H1 (cell line): Measurements from ENCODE around the gene SHANK1. TPM values are rescaled to one million over a fixed set of nuclear protein-coding genes. Genes with fewer than 3 reads are reported as not detected.

Source experiments
- BRCA1 ChIP-seq: IDR thresholded peaks from 2 replicates; pipeline ENCODE4 v1.6.1; 2012; ENCODE audit warnings: low read depth, low read length, improper control_type of control experiment
- CBX5 ChIP-seq: fragments of 300-800, 300-1000 bp; sonication (generic); IDR thresholded peaks from 2 replicates; pipeline ENCODE4 v1.7.1; 2016; ENCODE audit warnings: antibody characterized with exemption, low read length, low read depth
- CBX8 ChIP-seq: fragments of 300-800, 300-1000 bp; sonication (generic); IDR thresholded peaks from 2 replicates; pipeline ENCODE4 v1.7.1; 2016; ENCODE audit warnings: low read depth, low read length, borderline replicate concordance
- EGR1 ChIP-seq: IDR thresholded peaks from 2 replicates; pipeline ENCODE4 v1.6.1; 2011; ENCODE audit warnings: low read depth, low read length, borderline replicate concordance
- EZH2 ChIP-seq: fragments of 200-600 bp; sonication (generic); IDR thresholded peaks from 2 replicates; pipeline ENCODE4 v1.7.1; 2012; ENCODE audit warnings: low read depth, mild to moderate bottlenecking, moderate library complexity, low read length, inconsistent platforms; ENCODE audit not compliant: severe bottlenecking
- HDAC2 ChIP-seq, 2 experiments: fragments of 300-600 bp in 1 of 2; sonication (generic) in 1 of 2; IDR thresholded peaks; 2 replicates each; pipeline ENCODE4 v1.6.1; 2011 to 2012; ENCODE audit warnings: low read depth in 2 of 2, low read length in 2 of 2, mild to moderate bottlenecking in 2 of 2, moderate library complexity in 2 of 2, borderline replicate concordance in 1 of 2, inconsistent platforms in 1 of 2
- MAFK ChIP-seq: IDR thresholded peaks from 2 replicates; pipeline ENCODE4 v1.6.1; 2012; ENCODE audit warnings: low read depth, mild to moderate bottlenecking, improper control_type of control experiment, low read length
- NRF1 ChIP-seq: IDR thresholded peaks from 2 replicates; pipeline ENCODE4 v1.6.1; 2011; ENCODE audit warnings: mild to moderate bottlenecking, low read depth, low read length, improper control_type of control experiment
- RXRA ChIP-seq: IDR thresholded peaks from 2 replicates; pipeline ENCODE4 v1.6.1; 2011; ENCODE audit warnings: low read depth, mild to moderate bottlenecking, low read length, moderate library complexity; ENCODE audit not compliant: insufficient read depth
- SAP30 ChIP-seq: fragments of 300-600 bp; sonication (generic); IDR thresholded peaks from 2 replicates; pipeline ENCODE4 v1.7.1; 2012; ENCODE audit warnings: low read length, moderate library complexity, mild to moderate bottlenecking, inconsistent platforms; ENCODE audit not compliant: insufficient read depth, insufficient replicate concordance
- SIN3A ChIP-seq, 2 experiments: IDR thresholded peaks in 1 of 2; conservative IDR thresholded peaks in 1 of 2; 2 replicates each; pipeline ENCODE4 v1.6.1; 2011 to 2012; ENCODE audit warnings: low read length in 2 of 2, improper control_type of control experiment in 1 of 2, low read depth in 1 of 2, mild to moderate bottlenecking in 1 of 2
- SIRT6 ChIP-seq: IDR thresholded peaks from one replicate; pipeline ENCODE4 v1.7.1; 2012; ENCODE audit warnings: low read length, inconsistent platforms
- TAF1 ChIP-seq: IDR thresholded peaks from 2 replicates; pipeline ENCODE4 v1.6.1; 2011; ENCODE audit warnings: mild to moderate bottlenecking, low read depth, low read length
- TBP ChIP-seq: IDR thresholded peaks from 2 replicates; pipeline ENCODE4 v1.6.1; 2011; ENCODE audit warnings: low read depth, low read length, improper control_type of control experiment
- TCF12 ChIP-seq: IDR thresholded peaks from 2 replicates; pipeline ENCODE4 v1.6.1; 2011; ENCODE audit warnings: low read depth, mild to moderate bottlenecking, low read length
- polyA plus RNA-seq, 7 experiments: library from polyadenylated mRNA; depleted of rRNA in 3 of 7; stranded (reverse) in 5 of 7; unstranded in 2 of 7; fragments of >200 nt in 5 of 7; fragments of 200-250 nt in 2 of 7; gene quantifications; 1 replicate in 5 of 7; 2 replicates in 1 of 7; 4 replicates in 1 of 7; pipeline versions ENCODE4 v1.2.1 to v1.2.3, GENCODE V29; 2011 to 2013; ENCODE audit warnings: missing spikeins in 2 of 7, mixed read lengths in 2 of 7
- total RNA-seq: library from RNA; stranded (reverse); fragmentation: NEBNext Ultra II Directional; extraction: Animal tissue kit (Norgen Biotek cat#: 25700); gene quantifications from 2 replicates; pipeline ENCODE4 v1.2.1, GENCODE V29; 2021
- TF ChIP-seq, protein P1 (sequence below): IDR thresholded peaks from 2 replicates; pipeline ENCODE4 v1.6.1; 2012; ENCODE audit warnings: inconsistent platforms

SHANK1 gene
- total and polyA plus RNA-seq, 2 of the 8 experiments (the other 6 are each of a cell fraction or from before 2014, with no cell fraction given), result 1.1 to 3.7 TPM

DNA sequence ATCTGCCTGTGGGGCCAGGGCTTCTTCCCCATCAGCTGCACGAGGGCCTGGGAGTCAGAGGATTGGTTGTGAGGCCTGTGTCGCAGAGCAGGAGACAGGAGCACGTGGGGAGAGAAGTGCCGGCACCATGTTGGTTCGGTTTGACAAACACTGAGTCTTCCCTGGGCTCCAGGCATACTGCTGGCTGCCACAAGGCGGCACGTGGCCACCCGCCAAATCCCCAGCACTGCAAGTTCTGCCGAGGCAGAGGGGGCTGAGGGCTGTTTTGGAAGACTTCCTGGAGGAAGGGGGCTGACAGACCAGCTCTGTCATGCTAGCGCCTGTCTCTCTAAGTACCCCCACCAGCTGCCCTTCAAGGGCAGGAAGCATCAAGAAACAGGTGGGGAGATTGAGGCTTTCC, 9.5 kb downstream of the SHANK1 start (continued):
- TF ChIP-seq CBX5, result no peak
- no peak for TF ChIP-seq SAP30
- no peak for TF ChIP-seq HDAC2 (IDR thresholded peaks at IDR 0.05; ENCODE audit: borderline replicate concordance in 1 of 2, low read depth in 2 of 2, low read length in 2 of 2)
- TF ChIP-seq NRF1, result no peak
- TF ChIP-seq, protein P1, sequence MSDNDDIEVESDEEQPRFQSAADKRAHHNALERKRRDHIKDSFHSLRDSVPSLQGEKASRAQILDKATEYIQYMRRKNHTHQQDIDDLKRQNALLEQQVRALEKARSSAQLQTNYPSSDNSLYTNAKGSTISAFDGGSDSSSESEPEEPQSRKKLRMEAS, result peak; percentile 76
- no peak for TF ChIP-seq SIRT6
- TF ChIP-seq TCF12, result no peak
- no peak for TF ChIP-seq EGR1
- TF ChIP-seq RXRA, result no peak
- no peak for TF ChIP-seq TAF1
- no peak for TF ChIP-seq CBX8
- no peak for TF ChIP-seq MAFK
- TF ChIP-seq EZH2, result no peak
- 0 out of 4 replicates have a peak, but pooled peaks of 1 of the 2 experiments have one; percentile 38 for TF ChIP-seq SIN3A (conservative IDR thresholded peaks at IDR 0.05 in 1 of 2, IDR thresholded peaks at IDR 0.05 in 1 of 2; ENCODE audit: low read depth in 1 of 2, low read length in 2 of 2)
- no peak for TF ChIP-seq TBP
- no peak for TF ChIP-seq BRCA1
